Stomach smooth muscle (tissue), 2 donors: ENCODE data around the gene RPP25L.

ENCODE experiments used
- H3K27ac ChIP-seq: one replicate; pipeline ENCODE4 v1.7.0; 2013; ENCODE audit warnings: mild to moderate bottlenecking, low read length, inconsistent platforms
- H3K27me3 ChIP-seq, 2 donors: one replicate each; pipeline ENCODE4 v1.7.0; 2013; ENCODE audit warnings: low read length in 2 of 2; ENCODE audit not compliant: insufficient read depth in 2 of 2, control insufficient read depth in 1 of 2
- H3K36me3 ChIP-seq, 2 donors: one replicate each; pipeline ENCODE4 v1.7.0; 2013; ENCODE audit warnings: low read length in 2 of 2; ENCODE audit not compliant: control insufficient read depth in 2 of 2, insufficient read depth in 2 of 2
- H3K4me1 ChIP-seq: one replicate; pipeline ENCODE4 v1.7.0; 2013; ENCODE audit warnings: low read length; ENCODE audit not compliant: control insufficient read depth, insufficient read depth
- H3K4me3 ChIP-seq, 2 donors: one replicate each; pipeline ENCODE4 v1.7.0; 2013; ENCODE audit warnings: low read length in 2 of 2
- H3K9ac ChIP-seq, 2 donors: one replicate each; pipeline ENCODE4 v1.7.0; 2013; ENCODE audit warnings: low read length in 2 of 2, mild to moderate bottlenecking in 1 of 2
- H3K9me3 ChIP-seq, 2 donors: one replicate each; pipeline ENCODE4 v1.7.0; 2013; ENCODE audit warnings: low read length in 2 of 2; ENCODE audit not compliant: control insufficient read depth in 2 of 2
- donor health status: healthy.
- donor health status: Pancreatic carcinoma.

The RPP25L gene

GRCh38 chr9:34627716-34628655 lies 16.1 kb upstream of the RPP25L start:
- Histone ChIP-seq H3K4me3 (peak overlapping the region; percentile 47 to 70), H3K27ac (no peak overlapping the region), H3K36me3 (no peaks in the 10 kb centered on the region), H3K9ac (peak overlapping the region; percentile 13 to 29), H3K4me1 (peaks cover 18% of the 10 kb centered on the region), H3K9me3 (no peaks in the 10 kb centered on the region), H3K27me3 (peaks cover 55 to 63% of the 10 kb centered on the region in 2 donors)

GRCh38 chr9:34625186-34625486 lies 13.2 kb upstream of the RPP25L start:
- Histone ChIP-seq H3K27me3 (peaks cover 59 to 71% of the 10 kb centered on the region in 2 donors), H3K4me1 (peaks cover 26% of the 10 kb centered on the region), H3K36me3 (no peaks in the 10 kb centered on the region), H3K27ac (no peak overlapping the region), H3K9ac (no peak overlapping the region), H3K9me3 (no peaks in the 10 kb centered on the region), H3K4me3 (no peak overlapping the region)

DNA sequence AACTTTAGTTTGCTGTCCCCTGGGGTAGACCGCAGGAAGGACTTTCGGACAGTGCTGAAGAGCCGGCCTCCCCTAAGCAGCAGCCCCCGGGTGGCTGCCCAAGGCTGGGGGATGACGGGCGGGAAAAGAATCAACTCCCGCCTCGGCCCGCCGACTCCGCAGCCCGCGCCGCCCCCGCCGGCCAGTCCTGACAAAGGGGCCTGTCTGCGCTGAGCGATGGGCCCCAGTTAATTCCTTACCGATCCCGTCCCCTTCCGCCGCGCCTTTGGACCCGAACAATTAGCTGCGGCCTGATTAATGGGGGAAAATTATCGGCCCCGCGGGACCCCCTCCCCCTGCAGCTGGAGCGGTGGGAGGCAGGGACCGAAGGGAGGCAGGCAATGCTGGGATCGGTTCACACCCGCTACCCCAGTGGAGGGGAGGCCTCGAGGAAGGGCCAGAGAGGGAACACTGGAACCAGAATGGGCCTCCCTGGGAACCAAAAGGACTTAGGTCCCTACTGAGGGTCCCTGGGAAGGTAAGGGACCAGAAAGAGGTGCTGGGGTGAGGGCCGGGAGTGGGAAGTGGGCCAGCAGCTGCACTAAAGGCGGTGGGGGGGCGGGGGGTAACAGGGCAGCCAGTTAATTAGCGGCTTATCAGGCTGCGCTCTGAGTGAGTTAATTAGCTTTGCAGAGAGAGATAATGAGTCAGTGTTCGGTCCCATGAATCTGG lies 12.7 kb upstream of the RPP25L start:
- H3K36me3 ChIP-seq, result no peaks in the 10 kb centered on the region
- peaks cover 31% of the 10 kb centered on the region for H3K4me1 ChIP-seq
- no peak overlapping the region for H3K9ac ChIP-seq
- H3K27me3 ChIP-seq, result peaks cover 59 to 71% of the 10 kb centered on the region in 2 donors
- H3K4me3 ChIP-seq, result no peak overlapping the region
- no peaks in the 10 kb centered on the region for H3K9me3 ChIP-seq
- H3K27ac ChIP-seq, result no peak overlapping the region

GRCh38 chr9:34623374-34624235 lies 11.7 kb upstream of the RPP25L start:
- H3K4me1 ChIP-seq, result peaks cover 27% of the 10 kb centered on the region
- peaks cover 54 to 62% of the 10 kb centered on the region in 2 donors for H3K27me3 ChIP-seq
- H3K9me3 ChIP-seq, result no peaks in the 10 kb centered on the region
- no peak overlapping the region for H3K4me3 ChIP-seq
- H3K9ac ChIP-seq, result no peak overlapping the region
- no peak overlapping the region for H3K27ac ChIP-seq
- no peaks in the 10 kb centered on the region for H3K36me3 ChIP-seq

DNA sequence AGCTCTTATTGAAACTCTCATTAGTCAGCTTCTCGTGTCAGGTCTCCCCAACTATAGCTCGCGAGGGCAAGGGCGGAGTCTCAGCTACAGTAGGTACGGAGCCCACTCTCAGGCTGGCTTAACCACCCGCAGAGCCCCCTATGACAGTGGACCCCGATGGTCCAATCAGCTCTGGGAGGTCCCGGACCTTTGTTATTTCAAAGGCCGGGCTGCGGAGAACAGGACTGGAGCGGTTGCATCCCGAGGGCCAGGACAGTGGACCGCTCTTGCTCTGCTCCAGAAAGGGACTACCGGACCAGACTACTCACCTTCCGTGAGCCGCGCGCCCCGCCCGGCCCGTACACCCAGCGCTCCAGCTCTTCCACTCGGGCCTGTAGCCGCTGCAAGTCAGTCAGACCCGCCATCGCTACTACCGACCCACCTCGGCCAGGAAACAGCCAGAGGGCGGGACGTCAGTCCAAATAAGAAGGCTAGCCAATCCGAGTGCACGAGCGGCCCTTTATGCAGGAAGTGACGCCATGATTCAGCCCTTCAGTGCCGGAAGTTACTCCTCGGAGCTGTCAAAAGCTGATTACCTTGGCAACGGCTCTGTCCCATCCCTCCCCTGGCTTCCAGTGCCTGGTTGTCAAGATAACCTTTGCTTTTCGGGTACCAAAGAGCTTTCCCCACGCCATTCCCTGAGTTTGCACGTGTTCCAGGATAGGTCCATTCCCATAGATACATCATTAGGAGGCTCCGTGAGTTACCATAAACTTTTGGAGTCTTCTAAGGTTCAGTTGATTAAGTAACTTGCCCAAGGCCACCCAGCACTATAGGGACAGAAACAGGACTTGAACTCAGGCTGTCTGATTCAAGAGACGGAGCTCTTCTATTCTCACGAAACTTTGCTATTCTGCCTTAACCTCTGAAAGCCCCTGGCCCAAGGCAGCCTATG lies 8.4 kb upstream of the RPP25L start, which contains the start of gene DCTN3:
TSS of gene DCTN3 (minus strand) at position 435 of the 934 bp plus-strand sequence. CDS start at position 404, 31 bp downstream.
- Histone ChIP-seq H3K4me1 (peaks cover 22% of the 10 kb centered on the region), H3K27ac (no peak within 1 kb of the TSS), H3K9ac (peak within 1 kb of the TSS; percentile 59 to 86)

DNA sequence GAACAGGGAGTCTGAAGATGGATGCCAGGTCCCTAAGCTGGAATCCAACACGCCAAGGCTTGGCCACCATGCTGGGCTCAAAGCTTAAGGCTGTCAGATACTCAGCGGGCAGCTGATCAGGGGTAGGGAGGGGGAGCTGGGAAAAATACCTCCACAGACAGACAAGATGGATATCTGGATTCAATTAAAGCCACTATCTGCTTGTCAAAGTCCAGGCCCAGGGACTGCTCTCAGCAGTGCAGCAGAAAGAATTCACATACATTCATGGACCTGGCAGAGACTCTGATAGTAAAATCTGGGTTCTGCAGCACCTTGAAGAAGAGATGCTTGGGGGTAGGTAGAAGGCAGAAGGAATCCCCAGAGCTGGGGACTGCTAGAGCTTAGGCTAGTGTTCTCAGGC lies 3.2 kb upstream of the RPP25L start:
- Histone ChIP-seq H3K4me1 (peaks cover 34% of the 10 kb centered on the region), H3K9ac (no peak overlapping the region), H3K27me3 (no peaks in the 10 kb centered on the region), H3K36me3 (peaks cover 23 to 41% of the 10 kb centered on the region in 2 donors), H3K9me3 (no peaks in the 10 kb centered on the region), H3K27ac (no peak overlapping the region), H3K4me3 (no peak overlapping the region)

More for the DNA sequence above, 8.4 kb upstream of the RPP25L start, which contains the start of gene DCTN3:
- peaks cover 22 to 30% of the 10 kb centered on the region in 2 donors for H3K27me3 ChIP-seq
- peak within 1 kb of the TSS; percentile 63 to 96 for H3K4me3 ChIP-seq
- peaks cover 19 to 26% of the 10 kb centered on the region in 2 donors for H3K36me3 ChIP-seq
- no peaks in the 10 kb centered on the region for H3K9me3 ChIP-seq

- H3K4me1 ChIP-seq, result peaks cover 26% of the 10 kb centered on the region
- peak overlapping the region; percentile 80 to 90 for H3K4me3 ChIP-seq
- H3K36me3 ChIP-seq, result peaks cover 20 to 38% of the 10 kb centered on the region in 2 donors
- no peaks in the 10 kb centered on the region for H3K27me3 ChIP-seq
- no peaks in the 10 kb centered on the region for H3K9me3 ChIP-seq
- peak overlapping the region; percentile 73 for H3K27ac ChIP-seq
- peak overlapping the region; percentile 58 to 95 for H3K9ac ChIP-seq
Observed at GRCh38 chr9:34612788-34613390, 992 bp upstream of the RPP25L start.

GRCh38 chr9:34611251-34611810 lies 566 bp downstream of the RPP25L start:
- H3K9ac ChIP-seq, result peak overlapping the region; percentile 93 to 95
- H3K27ac ChIP-seq, result peak overlapping the region; percentile 73
- peaks cover 5 to 23% of the 10 kb centered on the region in 2 donors for H3K36me3 ChIP-seq
- peaks cover 26% of the 10 kb centered on the region for H3K4me1 ChIP-seq
- H3K4me3 ChIP-seq, result peak overlapping the region; percentile 86 to 90
- no peaks in the 10 kb centered on the region for H3K9me3 ChIP-seq
- H3K27me3 ChIP-seq, result no peaks in the 10 kb centered on the region
